OCI-M1 (cell line): ENCODE measurements around the gene RPUSD1.
A peak's percentile ranks its signal among the peaks of the same experiment; 100 is the strongest.
"Not testable (repeated sequence)": the region's sequence is repeated elsewhere in the genome, so short reads cannot be mapped to it uniquely, and the experiment has no call there.

ENCODE experiments used
- DNase-seq: peaks from one replicate; lab custom pipeline; 2025; lab: John Stamatoyannopoulos, UW

The RPUSD1 gene

GRCh38 chr16:783404-784161, 4.6 kb downstream of the RPUSD1 start:
- DNase-seq = no peak

- DNase-seq = no peak
Measured at GRCh38 chr16:782766-783403, 5.3 kb downstream of the RPUSD1 start.

GRCh38 chr16:782258-782657, 5.9 kb downstream of the RPUSD1 start:
- DNase-seq = no peak

DNA sequence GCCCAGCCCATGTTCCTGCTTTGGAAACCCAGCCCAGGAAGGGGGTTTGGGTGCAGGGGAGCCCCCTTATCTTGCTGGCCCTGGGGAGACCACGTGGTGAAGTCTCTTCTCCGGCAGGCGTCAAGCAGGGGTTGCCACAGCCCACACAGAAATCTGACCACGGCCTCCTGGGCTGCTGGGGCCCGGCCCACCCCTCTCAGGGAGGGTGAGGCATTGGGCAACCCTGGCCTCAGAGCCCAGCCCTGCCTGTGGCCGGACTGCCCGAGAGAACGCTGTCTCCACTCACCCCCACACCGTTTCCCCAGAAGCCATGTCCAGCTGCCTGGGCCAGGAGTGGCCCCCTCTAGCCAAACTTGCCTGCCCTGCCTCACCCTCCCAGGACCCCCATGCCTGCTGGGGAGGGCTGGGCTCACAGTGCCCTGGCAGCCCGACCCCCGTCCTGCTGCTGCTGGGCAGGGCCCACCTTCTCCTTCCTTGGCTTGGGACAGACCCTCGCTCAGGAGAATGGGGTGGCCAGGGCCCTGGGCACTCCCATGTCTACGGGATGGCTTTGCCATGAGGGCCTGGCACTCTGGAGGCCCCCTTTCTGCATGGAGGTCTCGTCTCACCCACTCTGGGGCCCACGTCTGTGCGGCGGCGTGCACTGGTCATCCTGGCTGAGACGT, 6.7 kb downstream of the RPUSD1 start:
- DNase-seq = peak; percentile 6

GRCh38 chr16:780296-780695, 7.9 kb downstream of the RPUSD1 start:
- no peak for DNase-seq

DNA sequence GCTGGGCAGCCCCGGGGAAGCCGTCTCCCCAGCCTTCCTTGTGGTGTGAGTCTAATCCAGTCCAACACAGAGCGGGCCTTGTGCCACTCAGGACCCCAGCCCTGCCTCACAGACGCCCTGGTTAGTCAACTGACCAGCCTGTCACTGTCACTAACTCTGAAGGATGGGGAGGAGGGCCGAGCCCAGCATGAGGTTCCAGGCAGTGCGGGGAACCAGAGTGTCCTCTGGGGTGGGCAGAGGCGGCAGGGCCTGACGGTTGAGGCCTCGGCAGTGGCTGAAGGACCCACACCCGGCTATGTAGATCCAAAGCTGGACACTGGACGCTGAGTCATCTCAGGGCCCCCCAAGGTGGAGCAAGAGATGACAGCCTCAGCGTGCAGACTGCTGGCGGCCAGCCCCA, 8.6 kb downstream of the RPUSD1 start:
- no peak for DNase-seq

GRCh38 chr16:778909-779527, 9.2 kb downstream of the RPUSD1 start:
- DNase-seq = no peak

DNA sequence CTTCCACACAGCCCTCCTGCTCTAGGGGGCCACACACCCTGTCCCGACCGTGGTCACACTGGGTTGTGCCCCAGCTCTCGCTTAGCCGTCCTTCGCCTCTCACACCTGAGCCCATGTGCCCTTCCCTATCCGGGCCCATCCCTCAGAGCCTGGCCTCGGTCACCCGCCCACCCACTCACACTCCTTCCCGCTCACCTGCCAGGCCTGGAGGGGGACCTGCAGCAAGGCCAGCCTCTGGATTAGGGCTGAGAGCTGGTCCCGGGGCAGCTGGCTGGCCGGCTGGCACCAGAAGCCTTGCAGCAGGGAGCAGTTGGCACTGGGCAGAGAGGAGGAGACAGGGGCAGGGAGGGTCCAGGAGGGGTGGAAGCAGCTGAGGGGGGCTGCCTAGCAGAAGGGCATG, 9.7 kb downstream of the RPUSD1 start:
- DNase-seq = no peak

- DNase-seq = peak; percentile 21
Measured at GRCh38 chr16:777826-778225, 10.4 kb downstream of the RPUSD1 start.

- DNase-seq = no peak
Measured at GRCh38 chr16:776824-777223, 11.4 kb downstream of the RPUSD1 start.

DNA sequence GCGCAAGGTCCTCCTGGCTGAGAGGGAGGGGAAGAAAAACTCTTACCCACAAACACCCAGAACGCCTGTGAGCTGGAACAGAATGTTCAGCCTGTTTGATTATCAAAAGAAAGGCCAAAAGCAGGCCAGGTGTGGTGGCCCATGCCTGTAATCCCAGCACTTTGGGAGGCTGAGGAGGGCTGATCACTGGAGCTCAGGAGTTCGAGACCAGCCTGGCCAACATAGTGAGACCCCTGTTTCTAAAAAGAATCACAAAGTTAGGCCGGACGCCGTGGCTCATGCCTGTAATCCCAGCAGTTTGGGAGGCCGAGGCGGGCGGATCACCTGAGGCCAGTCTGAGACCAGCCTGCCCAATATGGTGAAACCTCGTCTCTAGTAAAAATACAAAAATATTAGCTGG, 11.9 kb downstream of the RPUSD1 start:
- DNase-seq = not testable (repeated sequence)

- no peak for DNase-seq
Measured at GRCh38 chr16:775236-775796, 12.9 kb downstream of the RPUSD1 start.

- no peak for DNase-seq
Measured at GRCh38 chr16:774086-775001, 13.8 kb downstream of the RPUSD1 start.

GRCh38 chr16:772959-773358, 15.2 kb downstream of the RPUSD1 start:
- DNase-seq = no peak

DNA sequence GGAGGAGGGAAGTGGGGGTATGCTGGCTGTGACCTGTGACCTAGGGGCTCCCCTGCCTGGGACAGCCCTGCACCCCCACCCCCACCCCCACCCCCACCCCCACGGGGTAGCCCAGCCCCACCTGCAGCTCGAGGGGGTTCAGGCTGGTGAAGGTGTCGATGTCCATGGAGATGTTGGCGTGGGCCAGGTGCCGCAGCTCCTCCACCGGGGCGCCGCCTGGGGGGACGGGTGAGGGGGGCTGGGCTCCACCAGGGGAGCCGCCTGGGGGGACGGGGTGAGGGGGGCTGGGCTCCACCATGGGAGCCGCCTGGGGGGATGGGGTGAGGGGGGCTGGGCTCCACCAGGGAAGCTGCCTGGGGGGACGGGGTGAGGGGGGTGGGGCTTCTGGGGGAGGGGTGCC, 17.8 kb downstream of the RPUSD1 start:
- DNase-seq = no peak

GRCh38 chr16:769934-770333, 18.2 kb downstream of the RPUSD1 start:
- no peak for DNase-seq

DNA sequence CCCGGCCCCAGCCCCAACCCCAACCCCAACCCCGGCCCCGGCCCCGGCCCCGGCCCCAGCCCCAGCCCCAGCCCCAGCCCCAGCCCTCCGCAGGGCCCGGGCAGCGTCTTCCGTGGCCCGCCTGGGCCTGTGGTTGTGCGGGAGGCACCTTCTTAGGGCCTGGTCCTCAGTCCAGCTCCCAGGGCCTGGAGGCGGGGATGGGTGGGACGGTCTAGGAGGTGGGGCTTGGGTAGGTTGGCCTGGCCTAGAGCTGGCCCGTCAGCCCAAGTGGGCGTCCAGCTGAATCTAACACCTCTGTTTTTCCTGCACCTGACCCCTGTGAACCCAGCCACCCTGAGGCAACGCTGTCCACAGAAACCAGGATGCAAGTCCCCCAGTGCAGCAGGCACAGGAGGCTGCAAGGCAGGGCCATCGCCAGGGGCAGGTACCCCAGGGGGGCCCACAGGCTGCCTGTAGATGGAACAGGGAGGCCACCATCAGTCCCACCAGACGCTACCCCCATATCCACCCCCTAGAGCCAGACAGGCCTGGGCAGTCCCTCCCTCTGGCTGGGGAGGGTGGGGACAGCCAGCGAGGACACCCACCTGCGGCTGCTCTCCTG, 18.9 kb downstream of the RPUSD1 start:
- DNase-seq = no peak

- no peak for DNase-seq
Measured at GRCh38 chr16:768428-768827, 19.8 kb downstream of the RPUSD1 start.

GRCh38 chr16:767743-768235, 20.4 kb downstream of the RPUSD1 start:
- no peak for DNase-seq

DNA sequence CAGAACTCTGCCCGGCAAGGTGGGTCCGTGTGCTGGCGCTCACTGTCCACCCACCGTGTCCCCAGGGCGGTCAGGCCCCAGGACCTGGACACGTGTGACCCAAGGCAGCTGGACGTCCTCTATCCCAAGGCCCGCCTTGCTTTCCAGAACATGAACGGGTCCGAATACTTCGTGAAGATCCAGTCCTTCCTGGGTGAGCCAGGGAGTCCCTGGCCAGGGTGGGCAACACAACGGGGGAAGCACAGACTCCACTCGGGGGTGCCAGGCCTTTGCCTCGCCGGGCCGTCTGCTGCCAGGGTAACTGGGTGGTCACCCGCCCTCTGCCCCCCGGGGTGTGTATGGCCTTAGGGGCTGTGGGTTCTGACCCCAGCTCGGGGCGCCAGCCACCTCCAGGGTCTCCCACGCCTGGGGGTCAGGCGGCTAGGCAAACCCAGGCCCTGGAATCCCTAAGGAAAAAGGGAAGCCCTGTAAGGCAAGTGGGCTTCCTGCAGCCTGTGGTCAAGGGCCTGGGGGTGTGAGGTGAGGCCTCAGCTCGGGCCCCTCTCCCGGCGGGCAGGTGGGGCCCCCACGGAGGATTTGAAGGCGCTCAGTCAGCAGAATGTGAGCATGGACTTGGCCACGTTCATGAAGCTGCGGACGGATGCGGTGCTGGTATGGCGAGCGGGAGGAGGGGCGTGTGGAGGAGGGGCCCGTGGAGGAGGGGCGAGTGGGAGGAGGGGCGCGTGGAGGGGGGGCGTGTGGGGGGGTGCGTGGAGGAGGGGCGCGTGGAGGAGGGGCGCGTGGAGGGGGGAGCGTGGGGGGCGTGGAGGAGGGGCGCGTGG, 21.2 kb downstream of the RPUSD1 start:
- DNase-seq = no peak
